ENCODE data around the gene AOPEP.

DNA sequence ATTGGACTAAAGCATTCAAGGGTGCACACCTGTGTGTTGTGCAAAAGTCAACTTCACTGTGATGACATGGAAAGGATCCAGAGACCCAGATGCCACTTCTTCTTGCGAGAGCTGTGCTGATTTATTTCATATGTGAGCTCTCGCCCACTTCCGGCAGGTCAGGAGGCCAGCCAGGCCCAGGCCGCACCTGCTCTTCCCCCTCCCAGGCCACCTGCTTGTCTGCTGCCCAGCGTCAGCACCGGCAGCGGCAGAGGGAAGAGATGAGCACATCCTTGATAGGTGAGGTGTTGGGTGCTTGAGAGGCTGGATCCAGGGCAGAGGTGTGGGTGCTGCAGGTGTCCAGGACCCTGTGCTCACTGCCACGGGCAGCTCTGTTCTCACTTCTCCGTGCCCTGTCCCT lies 348.1 kb downstream of the AOPEP start:
- TF ChIP-seq, protein P1, sequence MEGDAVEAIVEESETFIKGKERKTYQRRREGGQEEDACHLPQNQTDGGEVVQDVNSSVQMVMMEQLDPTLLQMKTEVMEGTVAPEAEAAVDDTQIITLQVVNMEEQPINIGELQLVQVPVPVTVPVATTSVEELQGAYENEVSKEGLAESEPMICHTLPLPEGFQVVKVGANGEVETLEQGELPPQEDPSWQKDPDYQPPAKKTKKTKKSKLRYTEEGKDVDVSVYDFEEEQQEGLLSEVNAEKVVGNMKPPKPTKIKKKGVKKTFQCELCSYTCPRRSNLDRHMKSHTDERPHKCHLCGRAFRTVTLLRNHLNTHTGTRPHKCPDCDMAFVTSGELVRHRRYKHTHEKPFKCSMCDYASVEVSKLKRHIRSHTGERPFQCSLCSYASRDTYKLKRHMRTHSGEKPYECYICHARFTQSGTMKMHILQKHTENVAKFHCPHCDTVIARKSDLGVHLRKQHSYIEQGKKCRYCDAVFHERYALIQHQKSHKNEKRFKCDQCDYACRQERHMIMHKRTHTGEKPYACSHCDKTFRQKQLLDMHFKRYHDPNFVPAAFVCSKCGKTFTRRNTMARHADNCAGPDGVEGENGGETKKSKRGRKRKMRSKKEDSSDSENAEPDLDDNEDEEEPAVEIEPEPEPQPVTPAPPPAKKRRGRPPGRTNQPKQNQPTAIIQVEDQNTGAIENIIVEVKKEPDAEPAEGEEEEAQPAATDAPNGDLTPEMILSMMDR (IDR thresholded peaks at IDR 0.05): no peak
- TF ChIP-seq POLR2AphosphoS5 (IDR thresholded peaks at IDR 0.05) (no peak), EP300 (IDR thresholded peaks at IDR 0.05) (no peak), POLR2A (IDR thresholded peaks at IDR 0.05) (no peak)

All from gastroesophageal sphincter (tissue), 3 donors.